ENCODE results near the gene SEMA3E.
"Not testable (repeated sequence)": the region's sequence is repeated elsewhere in the genome, so short reads cannot be mapped to it uniquely, and the experiment has no call there.

The SEMA3E gene

DNA sequence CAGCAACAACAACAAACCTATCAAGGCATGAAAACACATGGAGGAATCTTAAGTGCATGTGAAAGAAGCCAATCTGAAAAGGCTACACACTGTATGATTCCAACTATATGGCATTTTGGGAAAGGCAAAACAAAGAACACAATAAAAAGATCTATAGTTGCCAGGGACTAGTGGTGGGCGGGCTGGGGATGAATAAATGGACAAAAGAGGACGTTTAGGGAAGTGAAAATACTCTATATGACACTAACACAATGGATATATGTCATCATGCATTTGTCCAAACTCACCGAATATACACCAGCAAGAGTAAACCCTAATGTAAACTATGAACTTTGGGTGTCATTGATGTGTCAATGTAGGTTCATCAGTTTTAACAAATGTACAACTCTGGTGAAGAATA, 89.1 kb downstream of the SEMA3E start:
- no peak for DNase-seq (ENCODE audit: low read depth in 2 of 2)

DNA sequence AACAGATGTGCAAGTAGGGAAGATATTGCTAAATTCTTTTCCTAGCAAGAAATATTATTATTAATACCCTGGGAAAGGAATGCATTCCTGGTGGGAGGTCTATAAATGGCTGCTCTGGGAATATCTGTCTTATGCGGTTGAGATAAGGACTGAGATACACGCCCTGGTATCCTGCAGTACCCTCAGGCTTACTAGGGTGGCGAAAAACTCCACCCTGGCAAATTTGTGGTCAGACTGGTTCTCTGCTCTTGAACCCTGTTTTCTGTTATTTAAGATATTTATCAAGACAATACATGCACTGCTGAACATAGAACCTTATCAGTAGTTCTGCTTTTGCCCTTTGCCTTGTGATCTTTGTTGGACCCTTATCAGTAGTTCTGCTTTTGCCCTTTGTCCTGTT, 96.4 kb downstream of the SEMA3E start:
- DNase-seq (ENCODE audit: low read depth in 2 of 2): not testable (repeated sequence)

DNA sequence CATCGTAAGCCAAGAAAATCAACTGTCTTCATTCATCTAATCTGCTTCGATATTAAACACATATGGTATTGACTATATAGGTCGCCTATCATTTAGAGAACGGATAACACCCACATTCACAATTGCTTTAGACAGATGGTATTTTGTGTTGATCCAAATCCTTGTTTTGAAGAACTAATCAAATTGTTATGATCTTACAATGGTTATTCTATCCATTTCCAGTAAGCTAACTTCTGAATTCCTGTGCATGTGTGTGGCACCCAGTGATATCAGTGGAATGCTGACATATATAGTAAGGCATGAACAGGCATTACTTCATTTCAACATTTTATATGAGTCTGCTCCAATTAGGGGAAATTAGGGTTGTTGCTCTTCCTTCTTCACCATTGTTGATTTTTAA, 98.8 kb downstream of the SEMA3E start:
- DNase-seq (ENCODE audit: low read depth in 2 of 2): no peak

DNA sequence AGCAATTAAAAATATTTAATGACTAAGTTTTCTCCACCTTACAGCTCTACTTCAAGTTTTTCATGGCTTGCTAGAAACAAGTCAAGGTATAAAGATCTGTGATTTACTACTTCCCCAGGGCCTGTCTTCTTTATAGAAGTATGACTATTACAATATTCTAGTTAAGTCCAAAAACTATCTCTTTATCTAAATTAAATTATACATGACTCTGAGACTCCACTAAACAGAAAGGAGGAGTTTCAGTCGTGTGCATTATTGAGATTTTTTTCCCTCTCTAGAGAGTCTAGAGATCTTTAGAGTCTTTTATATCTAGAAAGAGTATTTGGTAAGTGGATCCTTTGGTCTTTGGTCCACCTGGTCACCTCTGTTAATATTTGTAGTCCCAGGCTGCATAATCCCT, 100.7 kb downstream of the SEMA3E start:
- no peak for DNase-seq (ENCODE audit: low read depth in 2 of 2)

DNA sequence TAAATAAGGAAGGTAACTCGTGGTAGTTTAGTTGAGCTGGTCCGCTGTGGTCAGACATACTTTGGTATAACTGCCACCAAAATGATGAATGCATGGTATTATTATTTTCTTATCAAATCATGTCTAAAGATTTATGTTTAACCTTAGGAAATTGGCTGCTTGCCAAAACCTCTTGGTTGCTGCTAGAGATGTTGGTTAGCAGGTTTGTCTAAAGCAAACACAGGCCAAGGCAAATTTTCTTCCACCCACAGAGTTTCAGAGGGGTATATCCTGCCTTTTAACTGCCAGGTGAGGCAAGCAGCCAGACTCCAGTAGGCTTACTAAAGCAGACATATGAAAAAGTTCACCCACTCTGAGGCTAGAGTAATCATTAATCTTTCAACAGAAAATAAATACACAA, 101.4 kb downstream of the SEMA3E start:
- DNase-seq (ENCODE audit: low read depth in 2 of 2): no peak

DNA sequence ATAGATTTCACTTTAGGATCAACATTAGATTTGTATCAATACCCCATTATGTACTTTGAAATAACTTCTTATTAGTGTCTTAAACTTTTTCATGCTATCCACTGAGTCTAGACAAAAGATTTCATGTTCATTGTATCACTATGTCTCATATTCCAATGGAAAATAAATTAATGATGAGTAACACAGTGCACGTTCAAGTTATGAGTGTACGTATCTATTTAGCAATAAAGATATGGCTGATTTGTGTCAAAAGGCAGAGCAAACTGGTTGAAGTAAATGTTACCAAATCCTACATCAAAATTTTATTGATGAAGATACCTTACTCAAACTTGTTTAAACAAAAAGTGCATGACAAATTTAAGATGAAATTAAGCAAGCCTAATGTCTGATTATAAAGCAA, 102.4 kb downstream of the SEMA3E start:
- DNase-seq (ENCODE audit: low read depth in 2 of 2): no peak

- DNase-seq (ENCODE audit: low read depth in 2 of 2): no peak
Measured at GRCh38 chr7:83541187-83541960, 107.6 kb downstream of the SEMA3E start.

DNA sequence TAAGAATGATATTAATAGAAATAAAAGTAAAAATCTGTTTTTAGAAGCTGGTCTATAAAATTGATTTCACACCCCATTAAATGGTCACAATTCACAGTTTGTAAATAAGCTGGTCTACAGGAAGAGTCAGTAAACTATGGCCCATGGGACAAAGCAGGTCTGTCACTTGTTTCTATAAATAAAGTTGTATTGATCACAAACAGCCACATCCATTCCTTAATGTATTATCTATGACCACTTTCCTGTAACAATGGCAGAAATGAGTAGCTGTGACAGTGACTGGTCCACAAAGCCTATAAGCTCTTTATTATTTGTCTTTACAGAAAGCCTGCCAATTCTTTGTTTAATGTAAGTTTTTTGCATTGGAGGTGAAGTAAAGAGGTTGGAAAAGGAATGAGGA, 114.5 kb downstream of the SEMA3E start:
- no peak for DNase-seq (ENCODE audit: low read depth in 2 of 2)

- no peak for DNase-seq (ENCODE audit: low read depth in 2 of 2)
Measured at GRCh38 chr7:83532219-83532618, 116.7 kb downstream of the SEMA3E start.

GRCh38 chr7:83531766-83532165, 117.2 kb downstream of the SEMA3E start:
- no peak for DNase-seq (ENCODE audit: low read depth in 2 of 2)

- no peak for DNase-seq (ENCODE audit: low read depth in 2 of 2)
Measured at GRCh38 chr7:83528925-83529423, 120.0 kb downstream of the SEMA3E start.

DNA sequence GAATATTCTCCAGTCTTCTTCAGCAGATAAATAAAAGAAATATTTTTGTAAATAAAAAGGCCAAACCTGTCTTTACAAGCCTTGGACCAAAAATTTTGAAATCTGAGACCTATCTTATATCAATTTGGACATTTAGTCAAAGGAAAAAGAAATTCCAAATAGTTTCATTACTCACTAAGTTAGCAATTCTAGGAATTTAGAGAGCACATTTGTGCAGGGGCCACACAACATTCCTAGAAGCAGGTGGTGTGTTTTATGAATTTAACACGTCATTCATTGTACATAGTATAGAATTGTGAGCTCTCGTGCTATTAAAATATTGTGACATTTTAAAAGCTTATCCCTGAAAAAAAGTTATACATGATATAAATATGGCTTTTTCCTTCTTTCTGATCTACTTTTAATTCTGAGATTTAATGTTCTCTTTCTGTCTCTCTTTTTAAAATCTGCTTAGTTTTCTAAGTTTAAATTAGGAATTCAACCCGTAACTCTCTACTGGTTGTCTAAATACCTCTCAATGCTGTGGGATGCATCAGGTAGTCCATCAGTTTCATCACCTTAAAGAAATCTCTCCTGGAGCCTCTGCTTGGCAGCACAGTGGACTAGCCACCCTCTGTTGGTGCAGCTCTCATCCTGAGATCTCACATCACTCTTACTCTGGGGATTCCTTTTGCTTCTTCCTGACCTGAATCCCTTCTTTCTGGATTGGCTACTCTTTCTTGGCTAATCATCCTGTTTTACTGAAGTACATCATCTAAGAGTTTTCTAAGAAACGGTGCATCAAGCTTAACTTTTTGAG, 124.5 kb downstream of the SEMA3E start:
- DNase-seq (ENCODE audit: low read depth in 2 of 2): no peak

- DNase-seq (ENCODE audit: low read depth in 2 of 2): no peak
Measured at GRCh38 chr7:83520726-83521125, 128.2 kb downstream of the SEMA3E start.

DNA sequence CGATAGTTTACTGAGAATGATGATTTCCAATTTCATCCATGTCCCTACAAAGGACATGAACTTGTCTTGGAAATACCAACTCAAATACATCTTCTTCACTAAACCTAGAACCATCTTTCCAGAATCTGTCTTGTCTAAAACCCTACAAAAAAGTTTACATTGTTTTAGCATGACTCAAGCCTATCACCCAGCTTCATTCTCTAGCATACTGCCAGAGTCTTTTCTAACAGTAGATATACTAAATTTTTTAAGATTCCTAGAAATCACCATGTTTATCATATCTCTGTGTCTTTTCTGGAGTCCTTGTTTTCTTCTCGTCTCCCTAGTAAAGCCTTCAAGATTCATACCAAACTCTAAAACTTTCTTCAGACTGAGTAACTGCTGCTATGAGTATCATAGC, 129.7 kb downstream of the SEMA3E start:
- no peak for DNase-seq (ENCODE audit: low read depth in 2 of 2)

DNA sequence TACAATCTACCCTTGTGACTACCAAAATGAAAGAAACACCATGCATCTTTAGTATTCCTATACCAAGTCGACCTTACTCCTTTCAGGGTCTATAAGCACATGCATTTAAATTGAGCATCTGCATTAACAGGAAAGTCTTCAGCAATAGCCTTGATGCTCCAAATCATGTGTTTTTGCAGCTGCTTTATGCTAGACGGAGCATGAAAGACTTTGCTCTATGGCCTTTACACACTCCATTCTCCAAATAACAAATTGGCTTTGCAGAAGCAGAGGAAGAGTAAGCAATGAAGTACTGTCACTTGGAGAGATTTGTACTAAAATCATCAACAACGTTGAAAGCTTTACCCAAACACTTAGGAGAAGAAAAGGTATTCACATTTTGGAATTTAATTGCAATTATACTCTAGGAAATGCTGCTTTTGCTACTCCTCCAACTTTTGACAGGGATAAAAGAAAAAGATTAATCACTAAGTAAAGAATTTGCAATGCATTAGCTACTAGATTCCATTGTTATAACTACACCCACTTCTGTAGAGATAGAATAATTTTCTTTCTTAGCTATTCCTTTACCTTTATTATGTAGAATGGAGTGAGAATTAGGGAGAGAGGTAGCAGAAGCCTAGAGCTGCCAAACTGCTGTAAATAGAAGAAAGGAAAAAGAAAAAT, 131.8 kb downstream of the SEMA3E start:
- no peak for DNase-seq (ENCODE audit: low read depth in 2 of 2)

DNA sequence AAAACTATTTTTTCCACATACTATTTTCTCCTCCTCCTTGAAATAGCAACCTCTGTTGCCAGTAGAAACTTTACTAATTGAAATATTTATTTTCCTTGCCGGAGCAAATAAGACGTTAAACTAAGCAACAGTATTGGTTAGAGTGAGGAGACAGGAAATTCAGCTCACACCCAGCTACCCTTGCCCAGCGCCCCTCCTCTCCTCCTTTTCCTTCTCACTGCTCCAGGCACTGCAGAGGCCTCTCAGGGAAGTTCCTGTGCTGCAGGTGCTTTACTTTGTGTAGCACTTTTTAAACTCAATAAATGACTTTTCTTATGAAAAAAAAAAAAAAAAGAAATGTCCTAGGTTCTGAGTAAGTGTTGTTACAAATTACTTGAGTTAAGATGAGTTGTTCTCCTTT, 134.0 kb downstream of the SEMA3E start:
- DNase-seq (ENCODE audit: low read depth in 2 of 2): no peak

- no peak for DNase-seq (ENCODE audit: low read depth in 2 of 2)
Measured at GRCh38 chr7:83509255-83510021, 139.5 kb downstream of the SEMA3E start.

- DNase-seq (ENCODE audit: low read depth in 2 of 2): no peak
Measured at GRCh38 chr7:83504330-83504729, 144.6 kb downstream of the SEMA3E start.

GRCh38 chr7:83502636-83503035, 146.3 kb downstream of the SEMA3E start:
- no peak for DNase-seq (ENCODE audit: low read depth in 2 of 2)

DNA sequence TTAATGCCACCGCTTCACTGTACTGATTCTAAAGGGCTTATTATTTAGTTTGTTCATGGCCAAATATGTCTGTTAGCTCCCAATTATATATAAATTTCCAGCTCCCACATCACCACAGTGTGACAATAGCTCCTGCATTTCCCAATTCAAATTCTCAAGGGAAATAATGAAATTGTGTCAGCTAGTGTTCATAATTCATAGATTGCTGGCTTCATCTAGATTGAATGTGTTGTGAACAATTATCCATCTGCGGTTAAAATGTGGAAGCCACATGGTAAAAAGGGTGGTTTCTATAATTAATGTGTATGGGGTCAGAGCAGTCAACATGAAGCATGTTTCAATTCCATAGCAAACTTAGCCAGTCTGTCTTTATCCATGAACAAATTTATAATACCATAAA, 154.3 kb downstream of the SEMA3E start:
- no peak for DNase-seq (ENCODE audit: low read depth in 2 of 2)

DNA sequence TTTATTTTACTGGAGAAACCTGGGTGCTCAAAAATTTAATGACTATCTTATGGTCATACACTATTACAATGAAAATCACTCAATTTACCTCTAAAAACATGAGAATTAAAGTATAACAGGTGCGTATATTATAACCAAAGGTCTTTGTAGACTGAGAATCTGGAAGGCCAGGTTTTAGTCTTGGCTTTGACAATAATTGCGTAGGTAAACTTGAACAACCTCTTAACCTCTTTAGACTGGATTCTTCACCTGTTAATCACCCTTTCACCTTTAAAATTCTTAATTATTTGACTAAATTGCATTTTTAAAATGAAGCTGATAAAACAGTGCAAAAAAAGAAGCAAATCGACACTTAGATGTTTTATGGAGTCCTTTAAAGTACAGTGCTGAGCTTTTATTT, 156.1 kb downstream of the SEMA3E start:
- no peak for DNase-seq (ENCODE audit: low read depth in 2 of 2)

DNA sequence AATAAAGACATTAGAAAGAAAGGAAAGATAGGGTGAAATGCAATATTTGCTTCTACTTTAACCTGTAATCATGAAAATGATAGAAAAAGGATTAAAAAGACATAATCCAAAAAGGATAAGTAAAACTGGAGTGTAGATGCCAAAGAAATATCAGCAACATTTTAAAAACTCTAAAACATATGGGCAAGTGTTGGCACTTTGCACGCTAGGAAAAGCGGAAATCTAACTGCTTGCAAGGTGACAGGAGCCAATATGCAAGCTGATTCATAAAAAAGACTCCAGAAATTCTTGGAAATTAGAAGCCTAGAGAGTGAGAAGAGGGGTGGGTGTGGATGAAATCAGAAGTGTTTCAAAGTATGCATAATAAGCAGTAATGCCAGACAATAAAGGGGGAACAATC, 161.1 kb downstream of the SEMA3E start:
- no peak for DNase-seq (ENCODE audit: low read depth in 2 of 2)
